Endothelial cell of umbilical vein (primary cell): Measurements from ENCODE around the gene CARMIL1. TPM values are rescaled to one million over a fixed set of nuclear protein-coding genes. Genes with fewer than 3 reads are reported as not detected.

ENCODE experiments used
- BruUV-seq: library from RNA; stranded (reverse); fragments of 400-500 nt; replicated peaks from 2 replicates; lab custom pipeline; 2021; lab: Mats Ljungman, UMichigan
- CTCF ChIA-PET: fragments of 300-600, 350-600 bp; sonication (Branson Sonifier 250); formaldehyde crosslinking; loops from one replicate; lab custom pipeline; 2021; ENCODE audit warnings: antibody characterized with exemption, inconsistent platforms; lab: Charles Lee
- POLR2A ChIA-PET: fragments of 300-600, 350-600 bp; sonication (Branson Sonifier 250); formaldehyde crosslinking; loops from one replicate; lab custom pipeline; 2021; ENCODE audit warnings: antibody characterized with exemption, inconsistent platforms; lab: Charles Lee
- DNase-seq: peaks from one replicate; pipeline ENCODE4 v3.0.0-alpha.2; 2011; ENCODE audit warnings: low read depth, low spot score
- FAIRE-seq: peaks from 2 replicates; lab custom pipeline; 2011; peaks lifted over from hg19 to GRCh38; lab: Jason Lieb, UNC
- H2AFZ ChIP-seq: 2 replicates; pipeline ENCODE4 v1.6.0; 2012; ENCODE audit warnings: low read depth, low read length, control low read depth, inconsistent platforms
- H3K27ac ChIP-seq: 2 replicates; pipeline ENCODE4 v1.5.1; 2011; ENCODE audit warnings: low read depth, mild to moderate bottlenecking, control low read depth, low read length, moderate library complexity; ENCODE audit not compliant: insufficient read depth
- H3K27me3 ChIP-seq, 2 experiments: 2 replicates each; pipeline versions ENCODE4 v1.6.0 to v1.6.1; 2011; ENCODE audit warnings: low read length in 2 of 2, mixed read lengths in 1 of 2; ENCODE audit not compliant: control insufficient read depth in 2 of 2, insufficient read depth in 2 of 2
- H3K36me3 ChIP-seq, 2 experiments: 2 replicates in 1 of 2; 3 replicates in 1 of 2; pipeline ENCODE4 v1.5.1; 2011; ENCODE audit warnings: low read length in 2 of 2, mild to moderate bottlenecking in 1 of 2, moderate library complexity in 1 of 2; ENCODE audit not compliant: control insufficient read depth in 2 of 2, insufficient read depth in 2 of 2; ENCODE audit errors: extremely low read depth in 1 of 2
- H3K4me1 ChIP-seq: 3 replicates; pipeline ENCODE4 v1.5.1; 2011; ENCODE audit warnings: mild to moderate bottlenecking, low read length; ENCODE audit not compliant: control insufficient read depth, insufficient read depth; ENCODE audit errors: extremely low read depth
- H3K4me2 ChIP-seq: 2 replicates; pipeline ENCODE4 v1.6.1; 2011; ENCODE audit warnings: low read length, control low read depth, mixed read lengths; ENCODE audit not compliant: insufficient read depth
- H3K4me3 ChIP-seq, 3 experiments: fragments of 200-600 bp in 1 of 3; sonication (generic), shearing (Covaris generic) in 1 of 3; replicated peaks in 1 of 3; 2 replicates each; pipeline ENCODE4 v1.5.1; 2011 to 2016; ENCODE audit warnings: control low read depth in 3 of 3, low read length in 3 of 3, mild to moderate bottlenecking in 2 of 3, inconsistent platforms in 1 of 3, low read depth in 1 of 3, moderate library complexity in 1 of 3; ENCODE audit not compliant: insufficient read depth in 1 of 3
- H3K79me2 ChIP-seq: 2 replicates; pipeline ENCODE4 v1.6.0; 2012; ENCODE audit warnings: low read length, inconsistent platforms; ENCODE audit not compliant: control insufficient read depth, insufficient read depth
- H3K9ac ChIP-seq: replicated peaks from 2 replicates; pipeline ENCODE3; 2011; ENCODE audit warnings: low read length, control low read depth; ENCODE audit not compliant: insufficient read depth; ENCODE audit errors: extremely low read depth
- H3K9me1 ChIP-seq: replicated peaks from 3 replicates; pipeline ENCODE4 v1.6.0; 2011; ENCODE audit warnings: mild to moderate bottlenecking, low read length; ENCODE audit not compliant: control insufficient read depth, insufficient read depth; ENCODE audit errors: extremely low read depth
- H3K9me3 ChIP-seq: replicated peaks from 2 replicates; pipeline ENCODE4 v1.5.1; 2012; ENCODE audit warnings: low read length, inconsistent platforms; ENCODE audit not compliant: control insufficient read depth, insufficient read depth
- H4K20me1 ChIP-seq: replicated peaks from 2 replicates; pipeline ENCODE3; 2011; ENCODE audit warnings: mild to moderate bottlenecking, low read length; ENCODE audit not compliant: control insufficient read depth, insufficient read depth; ENCODE audit errors: extremely low read depth
- CTCF ChIP-seq, 2 donors: IDR thresholded peaks; 1 replicate in 1 of 2; 2 replicates in 1 of 2; pipeline ENCODE4 v1.5.1; 2011; ENCODE audit warnings: low read length in 2 of 2, mild to moderate bottlenecking in 2 of 2, moderate library complexity in 2 of 2, control low read depth in 1 of 2, inconsistent platforms in 1 of 2, low read depth in 1 of 2; ENCODE audit not compliant: insufficient read depth in 1 of 2; ENCODE audit errors: extremely low read depth in 1 of 2
- EZH2 ChIP-seq: IDR thresholded peaks from 2 replicates; pipeline ENCODE4 v1.6.1; 2012; ENCODE audit warnings: borderline replicate concordance, low read depth, mild to moderate bottlenecking, moderate library complexity, low read length, inconsistent platforms; ENCODE audit not compliant: severe bottlenecking
- FOS ChIP-seq: IDR thresholded peaks from 2 replicates; pipeline ENCODE4 v1.6.1; 2011; ENCODE audit warnings: mild to moderate bottlenecking, low read length, moderate library complexity, borderline replicate concordance; ENCODE audit not compliant: insufficient read depth
- GATA2 ChIP-seq: IDR thresholded peaks from 2 replicates; pipeline ENCODE4 v1.7.0; 2011; ENCODE audit warnings: low read depth, mild to moderate bottlenecking, moderate library complexity, mixed read lengths, low read length; ENCODE audit not compliant: insufficient read length, insufficient read depth
- JUN ChIP-seq: IDR thresholded peaks from 2 replicates; pipeline ENCODE4 v1.6.1; 2011; ENCODE audit warnings: borderline replicate concordance, low read depth; ENCODE audit not compliant: insufficient read length, insufficient read depth
- MAX ChIP-seq: IDR thresholded peaks from 2 replicates; pipeline ENCODE4 v1.6.1; 2011; ENCODE audit not compliant: insufficient read depth, insufficient read length
- MYC ChIP-seq: IDR thresholded peaks from one replicate; pipeline ENCODE4 v1.6.1; 2011; ENCODE audit warnings: mild to moderate bottlenecking, low read depth, low read length
- POLR2A ChIP-seq: IDR thresholded peaks from 2 replicates; pipeline ENCODE4 v1.6.1; 2012; ENCODE audit warnings: low read depth, mild to moderate bottlenecking, control low read depth, low read length
- POLR2AphosphoS5 ChIP-seq: IDR thresholded peaks from 2 replicates; pipeline ENCODE4 v1.6.1; 2012; ENCODE audit warnings: low read depth, mild to moderate bottlenecking, control low read depth, low read length, moderate library complexity; ENCODE audit not compliant: insufficient read depth
- dilution Hi-C: fragments of 300-500 bp; cut with MboI; formaldehyde crosslinking; loops from one replicate; pipeline ENCODE4 v1.15.0; 2019; ENCODE audit warnings: low sequenced_read_pairs; ENCODE audit not compliant: extremely low pct_ligation_motif_present
- intact Hi-C: fragments of 100-400 bp; cut with micrococcal nuclease; formaldehyde crosslinking; loops from one replicate; pipeline ENCODE4 v1.10.0; 2022
- polyA plus RNA-seq, 4 experiments: library from polyadenylated mRNA; depleted of rRNA in 3 of 4; stranded (reverse) in 3 of 4; unstranded in 1 of 4; fragments of >200 nt; gene quantifications; 2 replicates each; pipeline versions ENCODE4 v1.2.1 to v1.2.3, GENCODE V29; 2011 to 2012; ENCODE audit warnings: missing spikeins in 1 of 4
- total RNA-seq: library from RNA; stranded (reverse); gene quantifications from 2 replicates; pipeline ENCODE4 v1.2.3, GENCODE V29; 2021

Gene CARMIL1
- total and polyA plus RNA-seq, 2 donors (not counting 3 experiments of a cell fraction or from before 2014, with no cell fraction given), result 1.3 to 8.7 TPM

GRCh38 chr6:25413207-25413905 lies 134.2 kb downstream of the CARMIL1 start:
- DNase-seq (no peak), FAIRE-seq (no peak)
- POLR2A ChIA-PET, result no interaction called here
- no peaks in the 10 kb centered on the region for H4K20me1 ChIP-seq
- TF ChIP-seq MAX (no peak), EZH2 (no peak), FOS (no peak), POLR2AphosphoS5 (no peak), POLR2A (no peak), JUN (no peak), MYC (no peak), CTCF (IDR thresholded peaks at IDR 0.05; ENCODE audit: extremely low read depth in 1 of 2, insufficient read depth in 1 of 2, low read depth in 1 of 2, low read length in 2 of 2) (no peak), GATA2 (no peak)
- BruUV-seq, result no TSS peak
- H3K79me2 ChIP-seq, result no peaks in the 10 kb centered on the region
- no peaks in the 10 kb centered on the region for H3K4me1 ChIP-seq
- intact Hi-C loops (no loop called here), dilution Hi-C loops (no loop called here)
- H3K9me3 ChIP-seq, result no peaks in the 10 kb centered on the region
- CTCF ChIA-PET, result no interaction called here
- H3K27me3 ChIP-seq, result peaks cover 0 to 2% of the 10 kb centered on the region in 2 experiments
- H2AFZ ChIP-seq, result no peak overlapping the region
- H3K9ac ChIP-seq, result no peak overlapping the region
- no peak overlapping the region for H3K27ac ChIP-seq
- H3K9me1 ChIP-seq, result no peaks in the 10 kb centered on the region
- no peak overlapping the region for H3K4me2 ChIP-seq
- H3K4me3 ChIP-seq, result no peak overlapping the region
- no peaks in the 10 kb centered on the region for H3K36me3 ChIP-seq
